Gastrocnemius medialis (tissue), 4 donors: ENCODE results near the gene REXO5. TPM values are rescaled to one million over a fixed set of nuclear protein-coding genes. Genes with fewer than 3 reads are reported as not detected.

Source experiments
- ATAC-seq, 2 donors: fragments of 150-250 bp; one replicate each; pipeline ENCODE4 v1.9.1; 2016
- DNase-seq, 2 donors: peaks; one replicate each; pipeline ENCODE4 v3.0.0-alpha.2; 2019
- H3K27ac ChIP-seq, 4 donors: fragments of 200-600 bp; sonication (generic); 1 replicate in 1 of 4; 2 replicates in 3 of 4; pipeline ENCODE4 v1.5.1; 2016 to 2018; ENCODE audit warnings: mild to moderate bottlenecking in 2 of 4, moderate library complexity in 1 of 4
- H3K27me3 ChIP-seq, 3 donors: fragments of 200-600 bp; sonication (generic) in 2 of 3; 1 replicate in 1 of 3; 2 replicates in 2 of 3; pipeline versions ENCODE4 v1.5.1 to v1.6.0; 2016 to 2019; ENCODE audit warnings: mild to moderate bottlenecking in 1 of 3, moderate library complexity in 1 of 3
- H3K36me3 ChIP-seq, 2 donors: fragments of 200-600 bp; sonication (generic) in 1 of 2; one replicate each; pipeline ENCODE4 v1.5.1; 2017 to 2018
- H3K4me1 ChIP-seq, 2 donors: fragments of 200-600 bp; sonication (generic) in 1 of 2; one replicate each; pipeline ENCODE4 v1.5.1; 2016 to 2017; ENCODE audit warnings: mild to moderate bottlenecking in 2 of 2
- H3K4me3 ChIP-seq, 4 donors: fragments of 200-600 bp; sonication (generic) in 3 of 4; 1 replicate in 1 of 4; 2 replicates in 3 of 4; pipeline ENCODE4 v1.5.1; 2016 to 2019; ENCODE audit warnings: mild to moderate bottlenecking in 2 of 4
- H3K9me3 ChIP-seq, 3 donors: fragments of 200-600 bp; sonication (generic) in 2 of 3; 1 replicate in 1 of 3; 2 replicates in 2 of 3; pipeline ENCODE4 v1.5.1; 2016 to 2019
- POLR2A ChIP-seq, 2 donors: fragments of 450-650 bp; IDR thresholded peaks; one replicate each; pipeline ENCODE4 v1.6.1; 2017; ENCODE audit warnings: antibody characterized with exemption in 2 of 2, mild to moderate bottlenecking in 2 of 2, moderate library complexity in 2 of 2
- in situ Hi-C, 4 donors: fragments of 200-750 bp; cut with MboI; loops; one replicate each; pipeline versions ENCODE4 v1.15.0 to v1.8.0; 2017; ENCODE audit warnings: low sequenced_read_pairs in 4 of 4
- intact Hi-C: fragments of 100-400 bp; cut with DNase I; formaldehyde crosslinking; loops from one replicate; pipeline ENCODE4 v1.15.1; 2023; ENCODE audit warnings: low total_unique reads
- total RNA-seq, 4 donors: library from RNA; depleted of rRNA; stranded (reverse); fragments of >200 nt; gene quantifications; one replicate each; pipeline versions ENCODE4 v1.1.0 to v1.2.3, GENCODE V29; 2016
- TF ChIP-seq, protein P1 (sequence below), 5 experiments: fragments of 450-650 bp in 3 of 5; fragments of 200-600 bp in 2 of 5; sonication (generic) in 2 of 5; IDR thresholded peaks in 4 of 5; conservative IDR thresholded peaks in 1 of 5; 1 replicate in 4 of 5; 2 replicates in 1 of 5; pipeline ENCODE4 v1.5.1; 2016 to 2019; ENCODE audit warnings: antibody characterized with exemption in 5 of 5, mild to moderate bottlenecking in 3 of 5, moderate library complexity in 3 of 5

REXO5 gene
- total RNA-seq, 4 donors from 2014 or later = 0.52 to 3.1 (median 1.6) TPM

- ATAC-seq (no peak), DNase-seq (no peak)
- in situ Hi-C loops = no loop called here
- H3K36me3 ChIP-seq = no peaks in the 10 kb centered on the region
- no peaks in the 10 kb centered on the region for H3K4me1 ChIP-seq
- no peak overlapping the region for H3K27ac ChIP-seq
- H3K4me3 ChIP-seq = no peak overlapping the region
- TF ChIP-seq, protein P1, sequence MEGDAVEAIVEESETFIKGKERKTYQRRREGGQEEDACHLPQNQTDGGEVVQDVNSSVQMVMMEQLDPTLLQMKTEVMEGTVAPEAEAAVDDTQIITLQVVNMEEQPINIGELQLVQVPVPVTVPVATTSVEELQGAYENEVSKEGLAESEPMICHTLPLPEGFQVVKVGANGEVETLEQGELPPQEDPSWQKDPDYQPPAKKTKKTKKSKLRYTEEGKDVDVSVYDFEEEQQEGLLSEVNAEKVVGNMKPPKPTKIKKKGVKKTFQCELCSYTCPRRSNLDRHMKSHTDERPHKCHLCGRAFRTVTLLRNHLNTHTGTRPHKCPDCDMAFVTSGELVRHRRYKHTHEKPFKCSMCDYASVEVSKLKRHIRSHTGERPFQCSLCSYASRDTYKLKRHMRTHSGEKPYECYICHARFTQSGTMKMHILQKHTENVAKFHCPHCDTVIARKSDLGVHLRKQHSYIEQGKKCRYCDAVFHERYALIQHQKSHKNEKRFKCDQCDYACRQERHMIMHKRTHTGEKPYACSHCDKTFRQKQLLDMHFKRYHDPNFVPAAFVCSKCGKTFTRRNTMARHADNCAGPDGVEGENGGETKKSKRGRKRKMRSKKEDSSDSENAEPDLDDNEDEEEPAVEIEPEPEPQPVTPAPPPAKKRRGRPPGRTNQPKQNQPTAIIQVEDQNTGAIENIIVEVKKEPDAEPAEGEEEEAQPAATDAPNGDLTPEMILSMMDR (IDR thresholded peaks at IDR 0.05 in 4 of 5, conservative IDR thresholded peaks at IDR 0.05 in 1 of 5) = no peak
- TF ChIP-seq POLR2A (IDR thresholded peaks at IDR 0.05) = no peak
- intact Hi-C loops = no loop called here
- H3K27me3 ChIP-seq = no peaks in the 10 kb centered on the region
- no peaks in the 10 kb centered on the region for H3K9me3 ChIP-seq
These were observed 12.7 kb downstream of the REXO5 start for GRCh38 chr16:20818929-20819585.

- no peaks in the 10 kb centered on the region for H3K36me3 ChIP-seq
- intact Hi-C loops = no loop called here
These were observed 15.4 kb downstream of the REXO5 start for GRCh38 chr16:20821682-20822081.

GRCh38 chr16:20822521-20823325 is 16.4 kb downstream of the REXO5 start:
- Histone ChIP-seq H3K4me1 (no peaks in the 10 kb centered on the region), H3K4me3 (no peak overlapping the region), H3K27ac (no peak overlapping the region), H3K27me3 (no peaks in the 10 kb centered on the region), H3K9me3 (no peaks in the 10 kb centered on the region), H3K36me3 (no peaks in the 10 kb centered on the region)
- no peak for TF ChIP-seq POLR2A (IDR thresholded peaks at IDR 0.05)
- TF ChIP-seq, protein P1 (IDR thresholded peaks at IDR 0.05 in 4 of 5, conservative IDR thresholded peaks at IDR 0.05 in 1 of 5) = no peak
- no peak for DNase-seq
- in situ Hi-C loops = no loop called here
- no peak for ATAC-seq
- intact Hi-C loops = no loop called here

More at GRCh38 chr16:20821682-20822081, 15.4 kb downstream of the REXO5 start:
- H3K9me3 ChIP-seq = no peaks in the 10 kb centered on the region
- H3K4me1 ChIP-seq = no peaks in the 10 kb centered on the region
- ATAC-seq (no peak), DNase-seq (no peak)
- in situ Hi-C loops = no loop called here
- H3K4me3 ChIP-seq = no peak overlapping the region
- no peaks in the 10 kb centered on the region for H3K27me3 ChIP-seq
- no peak for TF ChIP-seq POLR2A (IDR thresholded peaks at IDR 0.05)
- TF ChIP-seq, protein P1 (IDR thresholded peaks at IDR 0.05 in 4 of 5, conservative IDR thresholded peaks at IDR 0.05 in 1 of 5) = no peak
- H3K27ac ChIP-seq = no peak overlapping the region

DNA sequence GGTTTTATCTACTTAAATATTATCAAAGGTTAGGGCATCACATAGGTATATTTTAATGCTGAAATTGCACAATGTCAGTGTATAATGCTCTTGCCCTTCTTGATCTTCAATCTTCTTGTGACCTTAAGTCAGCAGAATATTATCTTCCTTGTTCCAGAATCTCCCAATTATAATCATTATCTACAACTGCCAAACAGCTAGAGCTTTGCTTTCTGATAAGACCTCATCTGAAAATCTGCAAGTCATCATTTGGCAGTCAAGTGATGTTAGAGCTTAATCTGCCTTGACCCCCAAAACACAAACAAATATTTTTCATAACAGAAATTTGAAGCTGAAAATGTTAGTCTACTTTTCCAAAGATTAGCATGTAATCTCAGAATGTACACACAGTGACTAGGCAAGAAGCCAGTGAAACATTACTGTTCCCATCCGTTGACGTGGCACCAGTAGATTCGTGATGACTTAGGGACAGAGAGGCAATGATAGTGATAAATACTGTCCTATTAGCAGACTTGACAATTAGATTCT is 19.8 kb downstream of the REXO5 start:
- intact Hi-C loops = no loop called here
- H3K36me3 ChIP-seq = no peaks in the 10 kb centered on the region

More for the DNA sequence above, 19.8 kb downstream of the REXO5 start:
- no peak for TF ChIP-seq POLR2A (IDR thresholded peaks at IDR 0.05)
- TF ChIP-seq, protein P1 (IDR thresholded peaks at IDR 0.05 in 4 of 5, conservative IDR thresholded peaks at IDR 0.05 in 1 of 5) = no peak
- Histone ChIP-seq H3K9me3 (no peaks in the 10 kb centered on the region), H3K4me1 (no peaks in the 10 kb centered on the region), H3K4me3 (no peak overlapping the region), H3K27ac (no peak overlapping the region), H3K27me3 (no peaks in the 10 kb centered on the region)
- no peak for ATAC-seq
- in situ Hi-C loops = no loop called here
- DNase-seq = no peak
